Measurements from ENCODE around the gene ABCD3.
"Not testable (repeated sequence)": the region's sequence is repeated elsewhere in the genome, so short reads cannot be mapped to it uniquely, and the experiment has no call there.

The ABCD3 gene

GRCh38 chr1:94416901-94417727, 1.1 kb upstream of the ABCD3 start:
- DNase-seq: no peak
- ATAC-seq: no peak

- ATAC-seq (no peak), DNase-seq (no peak)
Observed at GRCh38 chr1:94417728-94417977, 536 bp upstream of the ABCD3 start.

- ATAC-seq: no peak
- peak; percentile 16 for DNase-seq
Observed at GRCh38 chr1:94418664-94419655, 771 bp downstream of the ABCD3 start.

- ATAC-seq (no peak), DNase-seq (no peak)
Observed at GRCh38 chr1:94422115-94422820, 4.1 kb downstream of the ABCD3 start.

GRCh38 chr1:94425821-94426484, 7.8 kb downstream of the ABCD3 start:
- no peak for DNase-seq
- ATAC-seq: no peak

- ATAC-seq, DNase-seq: not testable (repeated sequence)
Observed at GRCh38 chr1:94426485-94426870, 8.3 kb downstream of the ABCD3 start.

- no peak for ATAC-seq
Observed at GRCh38 chr1:94428441-94428840, 10.3 kb downstream of the ABCD3 start.

GRCh38 chr1:94428927-94429528, 10.8 kb downstream of the ABCD3 start:
- not testable (repeated sequence) for DNase-seq, ATAC-seq

More at GRCh38 chr1:94428441-94428840, 10.3 kb downstream of the ABCD3 start:
- DNase-seq: no peak

GRCh38 chr1:94430066-94430465, 11.9 kb downstream of the ABCD3 start:
- not testable (repeated sequence) for DNase-seq, ATAC-seq

- no peak for DNase-seq
- no peak for ATAC-seq
Observed at GRCh38 chr1:94433866-94434265, 15.7 kb downstream of the ABCD3 start.

GRCh38 chr1:94434365-94435045, 16.3 kb downstream of the ABCD3 start:
- no peak for ATAC-seq
- DNase-seq: no peak

GRCh38 chr1:94438692-94439276, 20.6 kb downstream of the ABCD3 start:
- DNase-seq (no peak), ATAC-seq (peak; percentile 43)

- no peak for DNase-seq
- no peak for ATAC-seq
Observed at GRCh38 chr1:94440088-94440487, 21.9 kb downstream of the ABCD3 start.

GRCh38 chr1:94443067-94443466, 24.9 kb downstream of the ABCD3 start:
- DNase-seq, ATAC-seq: not testable (repeated sequence)

- not testable (repeated sequence) for DNase-seq, ATAC-seq
Observed at GRCh38 chr1:94444819-94445218, 26.6 kb downstream of the ABCD3 start.

- not testable (repeated sequence) for DNase-seq, ATAC-seq
Observed at GRCh38 chr1:94445733-94446132, 27.5 kb downstream of the ABCD3 start.

- DNase-seq, ATAC-seq: not testable (repeated sequence)
Observed at GRCh38 chr1:94446177-94446576, 28.0 kb downstream of the ABCD3 start.

- not testable (repeated sequence) for DNase-seq, ATAC-seq
Observed at GRCh38 chr1:94448741-94449140, 30.6 kb downstream of the ABCD3 start.

- no peak for ATAC-seq
- no peak for DNase-seq
Observed at GRCh38 chr1:94456736-94457135, 38.5 kb downstream of the ABCD3 start.

- ATAC-seq (no peak), DNase-seq (no peak)
Observed at GRCh38 chr1:94462606-94463005, 44.4 kb downstream of the ABCD3 start.

Measured in stimulated activated naive CD8-positive, alpha-beta T cell treated with anti-CD3 and anti-CD28 coated beads, Interleukin-15, Interleukin-2, amounts not matched to agents 100 U/mL and 50 U/mL, for 24 hours (primary cell).